Fibroblast of skin of right quadriceps (primary cell): ENCODE data around the gene KCNAB2.

Experiments
- DNase-seq: peaks from one replicate; pipeline ENCODE4 v3.0.0-alpha.2; 2013

KCNAB2 gene

GRCh38 chr1:6033986-6034749, 11.5 kb upstream of the KCNAB2 start:
- DNase-seq = no peak

- DNase-seq = no peak
Observed at GRCh38 chr1:6034750-6035096, 11.0 kb upstream of the KCNAB2 start.

DNA sequence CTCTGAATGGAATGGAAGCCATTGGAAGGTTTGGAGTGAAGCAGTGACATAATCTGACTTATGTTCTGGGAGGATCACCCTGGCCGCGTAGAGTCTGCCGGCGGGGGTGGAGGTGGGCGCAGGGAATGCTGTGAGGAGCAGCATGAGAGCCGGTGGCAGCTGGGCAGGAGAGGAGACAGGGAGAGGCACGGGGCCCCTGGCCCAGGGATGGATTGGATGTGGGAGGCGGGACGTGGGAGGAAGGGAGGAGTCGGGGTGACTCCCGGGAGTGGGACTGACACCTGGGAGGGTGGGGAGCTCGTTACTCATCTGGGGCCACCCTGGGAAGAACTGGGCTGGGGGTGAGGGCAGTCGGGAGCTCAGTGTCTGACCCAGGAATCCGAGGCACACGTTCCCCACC, 10.4 kb upstream of the KCNAB2 start:
- DNase-seq = no peak

DNA sequence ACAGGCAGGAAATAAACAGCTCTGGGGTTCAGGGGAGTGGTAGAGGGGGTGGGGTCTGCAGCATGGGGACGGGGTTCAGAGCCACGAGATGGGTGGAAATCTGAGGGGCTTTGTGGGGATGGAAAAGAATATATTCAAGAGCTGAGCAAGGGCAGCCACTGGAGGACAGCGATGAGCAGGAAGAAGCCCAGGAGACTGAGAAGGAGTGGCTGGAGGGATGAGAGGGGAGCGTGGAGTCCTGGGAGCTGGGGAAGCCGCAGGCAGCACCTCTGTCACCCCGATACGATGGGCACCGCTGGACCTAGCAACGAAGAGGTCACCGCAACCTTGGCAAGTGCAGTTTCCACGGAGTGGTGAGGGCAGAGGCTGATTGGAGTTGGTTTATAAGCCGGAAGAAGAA, 10.0 kb upstream of the KCNAB2 start:
- DNase-seq = no peak

DNA sequence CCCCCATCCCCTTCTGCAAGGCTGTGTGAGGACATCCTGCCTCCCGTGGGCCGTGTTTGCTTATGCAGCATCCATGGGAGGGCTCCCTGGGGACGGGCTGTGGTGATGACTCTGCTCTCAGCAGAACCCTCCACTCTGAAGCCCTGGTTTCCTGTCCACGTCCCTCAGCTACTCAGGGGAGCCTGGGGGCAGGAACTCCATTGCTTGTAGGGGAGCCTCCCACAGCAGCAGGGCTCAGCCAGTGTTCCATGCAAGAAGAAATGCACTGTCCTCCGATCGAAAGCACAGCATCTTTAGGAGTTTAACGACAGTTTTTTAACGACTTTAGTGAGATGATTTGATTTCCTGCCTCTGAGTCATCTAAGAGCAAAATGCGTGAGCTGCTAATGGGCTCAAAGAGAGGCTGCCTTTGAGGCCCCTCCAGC, 8.3 kb upstream of the KCNAB2 start:
- DNase-seq = peak; percentile 92

DNA sequence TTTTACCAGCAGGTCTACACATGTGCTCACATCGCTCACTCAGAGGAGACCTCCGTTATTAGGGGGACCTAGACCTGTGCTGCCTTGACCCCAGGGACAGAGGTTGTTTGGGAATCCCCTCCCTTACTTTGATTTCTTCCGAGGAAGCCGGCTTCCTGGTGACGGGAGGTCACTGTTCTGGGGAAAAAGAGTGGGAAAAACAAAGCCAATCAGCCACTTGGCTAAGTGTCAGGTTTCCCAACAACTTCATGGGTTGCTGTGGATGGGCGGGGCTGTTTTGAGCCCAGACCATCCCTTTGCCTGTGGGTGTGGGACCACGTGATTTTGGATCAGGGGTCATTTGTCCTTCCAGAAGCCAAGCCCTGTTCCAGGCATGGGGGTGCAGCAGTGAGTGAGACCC, 7.1 kb upstream of the KCNAB2 start:
- no peak for DNase-seq

DNA sequence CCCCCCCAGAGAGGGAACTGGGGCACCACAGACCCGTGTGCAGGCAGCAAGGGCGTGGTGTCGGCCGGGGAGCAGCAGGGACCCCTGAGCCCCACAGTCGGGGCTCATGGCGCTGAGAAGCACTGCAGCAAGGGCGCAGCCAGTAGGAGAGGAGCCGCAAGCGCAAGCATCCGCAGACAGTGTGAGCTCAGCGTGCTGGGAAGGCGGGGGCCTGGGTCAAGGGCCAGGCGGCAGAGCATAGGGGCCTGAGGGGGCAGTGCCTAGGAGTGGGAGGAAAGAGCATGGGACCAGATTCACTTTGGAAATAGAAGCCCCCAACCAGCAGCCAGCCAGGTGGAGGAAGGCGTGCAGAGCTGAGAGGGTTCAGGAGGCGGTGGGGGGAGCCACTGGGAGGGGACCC, 6.7 kb upstream of the KCNAB2 start:
- DNase-seq = no peak

DNA sequence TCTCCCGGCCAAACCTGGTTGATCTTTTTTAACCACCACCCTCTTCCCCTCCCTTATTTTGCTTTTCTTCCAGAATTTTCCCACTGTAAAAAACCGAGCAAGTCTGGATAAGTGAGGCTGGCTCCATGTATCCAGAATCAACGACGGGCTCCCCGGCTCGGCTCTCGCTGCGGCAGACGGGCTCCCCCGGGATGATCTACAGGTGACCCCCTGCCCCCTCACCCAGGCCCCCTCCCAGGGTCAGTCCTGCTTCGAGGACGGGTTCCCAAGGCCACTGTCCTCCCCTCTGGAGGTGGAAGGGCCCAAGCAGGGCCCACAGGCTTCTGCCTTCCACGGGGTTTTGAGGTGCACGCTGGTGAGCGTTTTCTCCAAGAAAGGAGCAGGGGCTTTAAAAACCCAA, 5.2 kb upstream of the KCNAB2 start:
- no peak for DNase-seq

DNA sequence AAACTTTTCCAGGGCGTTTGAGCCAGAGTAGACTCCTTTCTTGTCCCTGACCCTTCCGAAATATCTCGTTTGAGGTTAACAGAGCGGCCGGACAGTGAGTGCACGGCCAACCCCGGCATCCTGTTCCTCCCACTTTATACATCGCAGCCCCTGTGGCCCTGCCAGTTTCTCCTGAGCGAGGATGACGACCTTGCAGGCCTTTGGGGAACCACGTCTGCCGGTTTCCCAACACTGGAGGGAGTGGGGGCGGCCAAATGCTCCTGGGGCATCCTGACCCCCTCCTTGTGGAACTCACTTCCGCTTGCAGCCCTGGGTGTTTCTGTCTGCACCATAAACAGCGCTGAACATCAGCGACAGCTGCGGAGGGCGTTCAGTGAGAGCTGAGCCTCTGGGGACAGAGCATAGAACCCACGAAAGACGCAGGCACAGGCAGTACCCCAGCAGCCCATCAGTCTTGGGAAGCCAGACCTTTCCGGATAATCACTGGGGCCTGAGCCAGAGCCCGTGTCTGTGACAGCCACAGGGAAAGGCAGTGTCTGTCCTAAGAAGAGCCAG, 4.8 kb upstream of the KCNAB2 start:
- DNase-seq = no peak

DNA sequence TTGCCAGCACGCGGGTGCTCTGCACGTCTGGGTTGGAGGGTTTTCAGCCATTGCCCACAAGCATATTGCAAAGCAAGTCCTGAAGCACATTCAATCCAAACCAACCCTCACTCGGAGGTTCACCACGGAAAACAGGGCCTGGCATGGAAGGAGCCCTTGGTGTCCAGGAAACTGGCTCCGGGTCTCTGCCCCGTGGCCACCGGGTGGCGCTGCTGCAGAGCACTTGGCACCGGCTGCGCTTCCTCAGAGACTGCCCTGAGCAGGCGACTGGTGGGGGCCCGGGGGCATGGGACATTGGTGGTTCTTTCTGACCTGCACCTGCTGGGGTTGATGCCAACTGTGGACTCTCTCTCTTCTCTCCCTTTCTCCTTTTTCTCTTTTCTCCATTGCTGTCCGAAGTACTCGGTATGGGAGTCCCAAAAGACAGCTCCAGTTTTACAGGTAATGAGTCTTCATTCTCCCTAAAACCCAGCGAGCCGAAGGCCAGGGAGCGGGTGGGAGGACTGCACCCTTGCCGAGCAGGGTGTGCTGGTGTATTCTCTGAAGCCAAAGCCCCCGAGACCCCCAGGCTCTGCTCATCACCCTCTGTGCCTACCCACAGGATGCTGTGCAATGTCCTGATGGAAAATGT, 4.1 kb upstream of the KCNAB2 start:
- no peak for DNase-seq

GRCh38 chr1:6043561-6043960, 2.1 kb upstream of the KCNAB2 start:
- no peak for DNase-seq

DNA sequence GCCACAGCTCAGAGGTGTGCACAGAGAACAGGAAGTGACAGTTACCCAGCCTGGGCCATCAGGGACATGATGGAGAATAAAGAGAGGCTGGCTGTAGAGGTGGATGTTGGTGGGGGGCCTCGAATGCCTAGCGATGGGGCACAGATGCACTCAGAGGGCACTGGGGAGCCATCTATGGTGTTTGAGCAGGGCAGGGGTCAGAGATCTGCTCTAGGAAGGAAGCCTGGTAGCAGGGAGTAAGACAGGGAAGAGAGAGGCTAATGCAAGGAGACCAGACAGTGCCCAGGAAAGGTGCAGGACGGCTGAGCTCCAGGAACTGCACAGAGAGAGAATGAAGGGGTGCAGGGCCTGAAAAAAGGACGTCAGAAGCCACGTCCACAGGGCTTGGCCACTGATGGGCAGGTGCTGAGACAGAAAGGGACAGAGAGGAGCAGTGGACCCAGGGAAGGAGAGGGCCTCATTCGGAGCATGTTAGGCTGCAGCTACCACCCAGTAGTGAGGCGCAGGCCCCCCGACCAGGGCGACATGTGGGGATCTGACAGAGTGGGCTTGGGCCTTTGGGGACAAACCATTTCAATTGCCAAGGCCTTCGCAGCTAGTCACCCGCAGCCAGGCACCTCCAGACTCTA, 1.1 kb upstream of the KCNAB2 start:
- no peak for DNase-seq

DNA sequence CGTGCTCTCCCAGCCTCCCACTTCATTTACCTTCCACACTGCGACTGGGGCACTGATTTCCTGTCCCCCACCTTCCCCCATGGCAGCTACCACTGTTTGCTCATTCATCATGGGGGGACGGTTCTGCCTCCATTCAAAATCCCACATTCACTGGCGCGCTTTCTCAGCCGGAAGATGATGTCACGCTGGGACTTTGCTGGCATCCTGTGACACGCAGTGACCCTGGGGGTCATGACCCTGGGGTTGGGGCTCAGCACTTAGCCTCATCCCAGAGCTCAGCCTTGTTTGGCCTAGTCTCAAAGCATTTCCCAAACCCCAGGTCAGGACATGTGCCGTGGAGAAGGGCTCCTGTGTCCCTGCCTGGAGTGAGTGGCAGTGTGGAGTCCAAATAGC, 582 bp upstream of the KCNAB2 start:
- DNase-seq = no peak

- DNase-seq = no peak
Observed at GRCh38 chr1:6046279-6046678, 591 bp downstream of the KCNAB2 start.

- DNase-seq = no peak
Observed at GRCh38 chr1:6048179-6048867, 2.6 kb downstream of the KCNAB2 start.

DNA sequence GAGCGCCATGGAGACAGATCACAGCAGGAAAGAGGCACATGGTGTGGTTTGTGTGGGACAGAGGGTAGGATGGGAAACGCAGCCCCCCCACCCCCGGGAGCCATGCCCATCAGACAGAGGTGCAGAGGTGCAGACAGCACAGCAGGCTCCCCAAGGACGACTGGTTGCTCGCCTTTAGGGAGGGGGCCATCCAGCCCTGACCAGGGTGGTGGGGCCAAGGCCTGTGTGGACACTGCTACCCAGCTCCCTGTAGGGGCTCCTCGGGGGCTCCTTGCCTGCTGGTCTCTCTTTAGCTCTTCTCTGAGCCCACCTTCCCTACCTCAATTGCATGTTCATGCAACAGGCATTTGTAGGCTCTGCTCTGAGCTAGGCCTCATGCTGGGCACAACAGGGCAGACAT, 3.7 kb downstream of the KCNAB2 start:
- no peak for DNase-seq

GRCh38 chr1:6051423-6051822, 5.7 kb downstream of the KCNAB2 start:
- no peak for DNase-seq

- DNase-seq = peak; percentile 58
Observed at GRCh38 chr1:6052543-6053205, 7.0 kb downstream of the KCNAB2 start.

- DNase-seq = no peak
Observed at GRCh38 chr1:6053206-6053546, 7.5 kb downstream of the KCNAB2 start.

DNA sequence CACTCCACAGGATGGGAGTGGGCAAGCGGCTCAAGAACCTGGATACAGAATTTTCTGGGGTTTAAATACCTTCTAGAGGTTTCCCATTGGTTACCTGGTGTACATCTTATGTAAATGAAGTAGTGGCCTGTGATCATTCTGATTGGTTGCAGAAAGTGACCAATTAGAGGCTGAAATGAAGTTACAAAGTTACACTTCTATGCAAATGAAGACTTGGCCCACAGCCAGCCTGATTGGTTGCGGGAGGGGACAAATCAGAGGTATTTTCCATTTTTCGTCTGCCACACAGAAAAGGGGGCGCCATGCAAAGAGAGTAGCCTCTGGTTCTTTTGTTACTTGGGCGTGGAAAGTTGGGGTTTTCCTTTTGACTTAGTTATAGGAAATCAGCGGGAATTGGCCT, 8.9 kb downstream of the KCNAB2 start:
- DNase-seq = no peak

GRCh38 chr1:6056572-6056948, 10.9 kb downstream of the KCNAB2 start:
- DNase-seq = no peak

DNA sequence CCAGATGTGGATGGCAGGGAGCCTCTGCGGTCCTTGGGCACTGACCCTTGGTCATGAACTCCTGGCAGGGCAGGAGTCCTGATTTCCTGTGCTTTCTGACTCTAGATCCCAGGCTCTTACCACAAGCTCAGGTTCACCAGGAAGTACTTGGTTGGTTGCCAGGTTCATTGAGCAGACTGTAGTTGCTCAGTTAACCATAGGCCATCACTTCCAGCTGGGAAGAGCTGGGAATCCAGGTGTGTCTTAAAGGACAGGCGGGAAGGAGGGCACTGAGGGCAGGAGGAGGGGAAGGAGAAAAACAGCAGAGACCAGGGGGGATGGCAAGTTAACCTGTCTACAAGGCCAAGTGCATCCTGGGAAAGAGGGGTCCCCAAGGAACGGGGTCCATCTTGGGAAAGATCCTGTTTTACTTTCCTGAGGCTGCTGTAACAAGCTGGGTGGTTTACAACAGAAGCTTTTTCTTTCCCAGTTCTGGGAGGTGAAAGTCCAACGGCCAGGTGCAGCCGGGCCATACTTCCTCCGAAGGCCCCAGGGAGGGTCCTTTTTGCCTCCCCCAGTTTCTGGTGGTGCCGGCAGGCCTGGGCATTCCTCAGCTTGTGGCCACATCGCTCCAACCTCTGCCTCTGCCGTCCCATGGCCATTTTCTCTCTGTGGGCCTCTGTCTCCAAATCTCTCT, 11.6 kb downstream of the KCNAB2 start:
- no peak for DNase-seq

GRCh38 chr1:6059866-6060265, 14.2 kb downstream of the KCNAB2 start:
- DNase-seq = no peak
